HAP-1 (cell line): ENCODE measurements around the gene NOTUM.

Experiments
- DNase-seq, 2 experiments: peaks; one replicate each; pipeline ENCODE4 v3.0.0-alpha.2; 2016 to 2020; ENCODE audit warnings: low spot score in 2 of 2
- H3K27me3 ChIP-seq: fragments of 250-450 bp; sonication (Bioruptor Pico); 2 replicates; pipeline ENCODE4 v1.5.1; 2020; ENCODE audit warnings: low read depth, mild to moderate bottlenecking, moderate library complexity
- H3K36me3 ChIP-seq: fragments of 250-450 bp; sonication (Bioruptor Pico); replicated peaks from 2 replicates; pipeline ENCODE4 v1.5.1; 2020; ENCODE audit warnings: mild to moderate bottlenecking
- H3K4me1 ChIP-seq: fragments of 250-450 bp; sonication (Bioruptor Pico); 2 replicates; pipeline ENCODE4 v1.5.1; 2020; ENCODE audit warnings: mild to moderate bottlenecking
- H3K4me3 ChIP-seq: fragments of 250-450 bp; sonication (Bioruptor Pico); 2 replicates; pipeline ENCODE4 v1.5.1; 2020; ENCODE audit warnings: mild to moderate bottlenecking, moderate library complexity
- H3K9me3 ChIP-seq: fragments of 250-450 bp; sonication (Bioruptor Pico); 2 replicates; pipeline ENCODE4 v1.5.1; 2020; ENCODE audit warnings: mild to moderate bottlenecking, moderate library complexity
- in situ Hi-C: fragments of 300-500 bp; cut with MboI; formaldehyde crosslinking; loops from 3 replicates; pipeline ENCODE4 v1.14.3; 2020; ENCODE audit warnings: low sequenced_read_pairs, inconsistent platforms, mixed read lengths

NOTUM gene

GRCh38 chr17:81952792-81953228 is 8.2 kb downstream of the NOTUM start:
- no peaks in the 10 kb centered on the region for H3K27me3 ChIP-seq
- H3K9me3 ChIP-seq: no peaks in the 10 kb centered on the region
- no peaks in the 10 kb centered on the region for H3K4me1 ChIP-seq
- no peaks in the 10 kb centered on the region for H3K36me3 ChIP-seq
- no peak for DNase-seq
- H3K4me3 ChIP-seq: no peak overlapping the region
- in situ Hi-C loops: no loop called here

- DNase-seq: no peak
- no peaks in the 10 kb centered on the region for H3K36me3 ChIP-seq
- in situ Hi-C loops: no loop called here
- H3K9me3 ChIP-seq: no peaks in the 10 kb centered on the region
- H3K4me1 ChIP-seq: no peaks in the 10 kb centered on the region
- no peak overlapping the region for H3K4me3 ChIP-seq
- no peaks in the 10 kb centered on the region for H3K27me3 ChIP-seq
Measured at GRCh38 chr17:81951785-81952684, 9.0 kb downstream of the NOTUM start.

GRCh38 chr17:81950501-81950900 is 10.5 kb downstream of the NOTUM start:
- Histone ChIP-seq H3K27me3 (no peaks in the 10 kb centered on the region), H3K4me1 (no peaks in the 10 kb centered on the region), H3K4me3 (no peak overlapping the region), H3K9me3 (no peaks in the 10 kb centered on the region), H3K36me3 (no peaks in the 10 kb centered on the region)
- no peak for DNase-seq
- in situ Hi-C loops: no loop called here

- in situ Hi-C loops: no loop called here
- H3K36me3 ChIP-seq: no peaks in the 10 kb centered on the region
Measured at GRCh38 chr17:81948635-81949378, 12.2 kb downstream of the NOTUM start.

GRCh38 chr17:81947189-81947588 is 13.8 kb downstream of the NOTUM start, which contains the start of gene MYADML2:
Gene MYADML2, minus strand, starts transcription at chr17:81947233. Its CDS starts 5,492 bp downstream, at chr17:81941741.
- in situ Hi-C loops: no loop called here
- no peaks in the 10 kb centered on the region for H3K36me3 ChIP-seq
- DNase-seq: no peak
- H3K4me1 ChIP-seq: no peaks in the 10 kb centered on the region
- no peaks in the 10 kb centered on the region for H3K27me3 ChIP-seq
- no peak within 1 kb of the TSS for H3K4me3 ChIP-seq
- H3K9me3 ChIP-seq: no peaks in the 10 kb centered on the region

More at GRCh38 chr17:81948635-81949378, 12.2 kb downstream of the NOTUM start:
- Histone ChIP-seq H3K4me3 (no peak overlapping the region), H3K9me3 (no peaks in the 10 kb centered on the region), H3K27me3 (no peaks in the 10 kb centered on the region), H3K4me1 (no peaks in the 10 kb centered on the region)
- DNase-seq: no peak

- no peaks in the 10 kb centered on the region for H3K27me3 ChIP-seq
Measured at GRCh38 chr17:81944858-81945257, 16.1 kb downstream of the NOTUM start.

GRCh38 chr17:81942167-81942553 is 18.8 kb downstream of the NOTUM start:
- DNase-seq: no peak
- Histone ChIP-seq H3K36me3 (no peaks in the 10 kb centered on the region), H3K9me3 (no peaks in the 10 kb centered on the region), H3K4me1 (peaks cover 5% of the 10 kb centered on the region; the same call in 1 of the 2 replicates), H3K4me3 (no peak overlapping the region), H3K27me3 (no peaks in the 10 kb centered on the region)
- in situ Hi-C loops: no loop called here

More at GRCh38 chr17:81944858-81945257, 16.1 kb downstream of the NOTUM start:
- in situ Hi-C loops: no loop called here
- DNase-seq: no peak
- Histone ChIP-seq H3K4me3 (no peak overlapping the region), H3K9me3 (no peaks in the 10 kb centered on the region), H3K4me1 (no peaks in the 10 kb centered on the region), H3K36me3 (no peaks in the 10 kb centered on the region)

- in situ Hi-C loops: no loop called here
- DNase-seq: no peak
- no peaks in the 10 kb centered on the region for H3K9me3 ChIP-seq
- no peaks in the 10 kb centered on the region for H3K27me3 ChIP-seq
- H3K4me3 ChIP-seq: no peak overlapping the region
- H3K4me1 ChIP-seq: peaks cover 5% of the 10 kb centered on the region; the same call in 1 of the 2 replicates
- no peaks in the 10 kb centered on the region for H3K36me3 ChIP-seq
Measured at GRCh38 chr17:81941484-81942166, 19.4 kb downstream of the NOTUM start.

- H3K36me3 ChIP-seq: peaks cover 2% of the 10 kb centered on the region
- no peak for DNase-seq
- no peaks in the 10 kb centered on the region for H3K27me3 ChIP-seq
- in situ Hi-C loops: no loop called here
- no peak overlapping the region for H3K4me3 ChIP-seq
- peaks cover 6% of the 10 kb centered on the region for H3K4me1 ChIP-seq
- H3K9me3 ChIP-seq: no peaks in the 10 kb centered on the region
Measured at GRCh38 chr17:81940538-81941483, 20.2 kb downstream of the NOTUM start.

- Histone ChIP-seq H3K4me1 (peaks cover 9% of the 10 kb centered on the region), H3K27me3 (no peaks in the 10 kb centered on the region), H3K4me3 (no peak overlapping the region), H3K36me3 (peaks cover 11% of the 10 kb centered on the region), H3K9me3 (no peaks in the 10 kb centered on the region)
- in situ Hi-C loops: no loop called here
- no peak for DNase-seq
Measured at GRCh38 chr17:81939881-81940385, 21.1 kb downstream of the NOTUM start.

- DNase-seq: no peak
- in situ Hi-C loops: no loop called here
- H3K27me3 ChIP-seq: no peaks in the 10 kb centered on the region
- peaks cover 18% of the 10 kb centered on the region for H3K36me3 ChIP-seq
- no peaks in the 10 kb centered on the region for H3K9me3 ChIP-seq
- peaks cover 9% of the 10 kb centered on the region for H3K4me1 ChIP-seq
- no peak overlapping the region for H3K4me3 ChIP-seq
Measured at GRCh38 chr17:81939218-81939617, 21.8 kb downstream of the NOTUM start.

GRCh38 chr17:81935709-81936084 is 25.3 kb downstream of the NOTUM start:
- Histone ChIP-seq H3K4me1 (peaks cover 9% of the 10 kb centered on the region), H3K36me3 (peaks cover 36% of the 10 kb centered on the region), H3K9me3 (no peaks in the 10 kb centered on the region), H3K4me3 (peak overlapping the region; percentile 70), H3K27me3 (no peaks in the 10 kb centered on the region)
- in situ Hi-C loops: no loop called here
- no peak for DNase-seq
